ENCODE results near the gene PLXNA2.

GRCh38 chr1:207990455-207990854 lies 253.7 kb downstream of the PLXNA2 start:
- TF ChIP-seq CTCF (IDR thresholded peaks at IDR 0.05): no peak
- TF ChIP-seq POLR2A (IDR thresholded peaks at IDR 0.05): no peak
